ENCODE results near the gene NOL7. TPM values are rescaled to one million over a fixed set of nuclear protein-coding genes. Genes with fewer than 3 reads are reported as not detected.

The NOL7 gene
- total RNA-seq, result 54.5 TPM

DNA sequence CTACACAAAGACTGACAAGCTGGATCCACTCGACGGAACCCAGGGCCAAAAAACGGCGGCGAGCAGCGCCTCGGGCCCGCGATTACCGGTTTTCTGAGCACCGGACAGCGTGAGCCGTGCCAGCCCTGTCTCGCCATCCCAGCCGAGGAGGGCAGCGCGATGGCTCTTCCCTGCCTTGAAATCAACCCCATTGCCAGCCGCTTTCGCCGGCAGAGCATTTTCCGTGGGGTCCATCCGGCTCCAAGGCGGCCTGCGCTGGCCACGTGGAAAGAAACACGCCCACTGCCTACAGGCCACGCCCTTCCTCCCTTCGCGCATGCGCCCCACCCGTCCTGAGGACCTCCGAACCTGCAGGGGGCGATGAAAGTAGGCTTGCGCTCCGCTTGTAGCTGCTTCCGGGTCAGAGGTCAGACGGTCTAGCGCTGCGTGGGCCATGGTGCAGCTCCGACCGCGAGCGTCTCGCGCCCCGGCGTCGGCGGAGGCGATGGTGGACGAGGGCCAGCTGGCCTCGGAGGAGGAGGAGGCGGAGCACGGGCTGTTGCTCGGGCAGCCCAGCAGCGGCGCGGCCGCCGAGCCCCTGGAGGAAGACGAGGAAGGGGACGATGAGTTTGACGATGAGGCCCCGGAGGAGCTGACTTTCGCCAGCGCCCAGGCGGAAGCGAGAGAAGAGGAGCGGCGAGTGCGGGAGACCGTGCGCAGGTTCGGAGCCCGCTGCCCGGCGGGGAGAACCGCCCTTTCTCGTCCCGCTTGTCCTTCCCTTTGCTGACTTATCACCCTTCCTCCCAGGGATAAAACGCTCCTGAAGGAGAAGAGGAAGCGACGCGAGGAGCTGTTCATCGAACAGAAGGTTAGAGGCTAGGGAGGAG, at the start of gene NOL7:
Gene NOL7, plus strand, starts transcription at position 410 of the 866 bp plus-strand sequence. Its CDS starts 24 bp downstream, at position 434.
- DNase-seq (ENCODE audit: low spot score), result peak; percentile 98

DNA sequence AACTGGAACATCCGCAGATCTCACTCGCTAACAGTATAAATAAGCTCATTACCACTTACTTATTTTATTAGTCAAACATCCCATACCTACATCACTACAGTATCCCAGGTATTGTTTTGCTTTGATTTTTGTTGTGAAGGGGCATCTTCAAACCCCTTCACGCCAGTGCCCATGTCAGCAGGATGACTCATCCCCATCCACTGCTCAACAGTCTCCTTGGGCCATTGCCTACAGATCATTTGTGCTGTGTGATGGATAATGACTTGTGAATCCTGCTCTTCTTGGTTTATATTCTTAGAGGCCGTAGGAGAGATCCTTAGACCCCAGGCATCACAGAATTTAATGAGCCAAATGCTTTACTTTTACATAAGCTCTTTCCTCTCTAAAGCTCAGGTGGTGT, 49.2 kb upstream of the NOL7 start:
- no peak for DNase-seq (ENCODE audit: low spot score)

DNA sequence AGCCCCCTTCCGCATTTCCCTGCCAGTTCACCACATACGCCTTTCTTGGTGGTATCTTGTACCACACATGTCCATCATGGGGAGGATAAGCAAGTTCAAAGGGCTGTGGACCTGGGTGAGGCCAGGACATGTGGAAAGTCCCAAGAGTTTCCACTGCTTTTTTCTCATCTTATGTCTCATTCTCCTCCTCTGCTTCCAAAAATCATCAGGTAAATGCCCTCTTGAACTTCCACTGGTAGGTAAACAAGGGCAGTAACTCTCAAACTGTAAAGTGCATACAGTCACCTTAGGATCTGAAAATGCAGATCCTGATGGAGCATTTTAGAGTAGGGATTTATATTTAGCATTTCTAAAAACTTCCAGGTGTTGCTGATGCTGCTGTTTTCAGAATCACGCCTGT, 48.6 kb upstream of the NOL7 start:
- DNase-seq (ENCODE audit: low spot score), result no peak

DNA sequence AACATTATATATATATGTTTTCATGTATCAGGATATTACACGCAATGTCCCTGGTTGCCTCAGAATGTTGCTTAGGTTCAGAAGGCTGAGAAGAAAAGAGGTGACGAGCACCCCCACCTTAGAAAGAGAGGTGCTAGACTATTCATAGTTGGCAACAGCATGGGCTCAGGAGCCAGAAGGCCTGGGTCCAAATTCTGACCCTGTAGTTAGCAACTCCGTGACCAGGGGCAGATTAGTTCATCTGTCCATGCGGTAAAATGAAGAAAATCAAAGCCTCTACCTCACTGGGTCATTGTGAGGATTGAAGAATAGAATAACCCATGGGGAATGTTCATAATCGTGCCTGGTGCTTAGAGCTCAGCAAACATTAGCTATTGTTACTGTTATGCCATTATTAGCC, 46.2 kb upstream of the NOL7 start:
- no peak for DNase-seq (ENCODE audit: low spot score)

DNA sequence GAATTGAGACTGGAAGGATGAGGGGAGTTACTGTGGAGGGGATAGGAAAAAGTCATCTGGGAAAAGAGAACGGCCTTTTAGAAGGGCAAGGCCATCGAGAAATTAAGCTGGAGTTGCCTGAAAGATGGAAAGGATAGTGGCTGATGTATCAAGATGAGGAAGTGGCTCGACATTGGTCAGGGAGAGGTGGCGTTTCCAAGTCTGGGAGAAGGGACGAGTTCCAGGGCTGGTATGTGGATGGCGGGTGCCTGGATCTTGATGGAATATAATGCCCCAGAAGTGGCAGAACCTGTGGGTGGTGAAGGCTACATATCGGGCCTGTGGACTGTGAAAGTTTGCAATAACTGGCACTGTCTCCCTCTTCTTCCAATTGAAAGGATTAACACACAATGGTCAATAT, 42.9 kb upstream of the NOL7 start:
- DNase-seq (ENCODE audit: low spot score), result no peak

DNA sequence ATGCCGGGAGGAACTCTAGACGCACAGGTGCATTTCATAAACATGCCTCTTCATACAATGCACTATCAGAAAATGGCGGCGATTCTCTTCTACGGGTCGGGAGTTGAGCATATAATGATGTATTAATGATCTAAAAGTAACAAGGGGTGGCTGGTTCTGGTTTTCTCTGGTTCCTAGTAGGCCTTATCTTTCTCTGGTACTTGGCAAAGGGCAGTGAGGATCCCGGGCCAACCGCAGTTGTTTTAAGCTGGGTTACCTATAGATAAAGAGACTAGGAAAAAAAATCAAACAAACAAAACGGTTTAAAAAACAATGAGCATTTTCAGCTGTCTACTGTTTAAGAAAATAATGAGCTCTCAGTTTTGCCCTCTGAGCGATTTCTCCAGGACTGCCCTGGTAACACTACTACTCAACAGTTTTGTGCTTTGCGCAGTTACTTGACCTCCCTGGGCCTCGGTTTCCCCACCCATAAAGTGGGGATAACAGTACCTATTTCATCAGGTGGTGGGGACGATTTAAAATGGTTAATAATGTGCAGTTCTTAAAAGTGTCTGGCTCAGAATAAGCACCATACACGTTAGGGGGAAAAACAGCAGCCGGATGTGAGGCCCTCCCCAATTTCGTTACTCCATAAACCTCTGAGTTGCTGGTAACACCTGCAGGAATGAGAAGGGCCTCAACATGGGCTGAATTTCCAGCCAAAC, 42.0 kb upstream of the NOL7 start:
- DNase-seq (ENCODE audit: low spot score), result no peak

DNA sequence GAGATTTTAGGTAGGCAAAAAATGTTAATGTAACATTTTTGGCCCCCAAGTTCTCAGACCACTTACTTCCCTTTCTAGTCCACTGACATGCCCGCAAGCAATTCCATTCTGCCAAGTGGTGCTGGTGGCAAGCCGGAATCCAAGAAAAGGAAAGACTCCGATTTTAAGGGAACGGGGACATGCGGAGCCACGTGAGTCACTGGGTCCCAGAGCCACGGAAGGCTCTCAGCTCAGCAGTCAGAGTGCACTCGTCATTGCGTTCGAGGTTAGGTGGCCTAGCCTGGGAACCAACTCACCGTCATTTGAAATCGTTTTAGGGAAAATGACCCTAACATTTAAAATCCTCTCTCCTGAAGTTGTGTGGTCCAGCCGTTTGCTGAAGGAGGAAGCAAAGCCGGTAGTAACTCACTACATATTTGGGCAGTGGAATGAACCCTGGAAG, 41.4 kb upstream of the NOL7 start:
- DNase-seq (ENCODE audit: low spot score), result peak; percentile 30

DNA sequence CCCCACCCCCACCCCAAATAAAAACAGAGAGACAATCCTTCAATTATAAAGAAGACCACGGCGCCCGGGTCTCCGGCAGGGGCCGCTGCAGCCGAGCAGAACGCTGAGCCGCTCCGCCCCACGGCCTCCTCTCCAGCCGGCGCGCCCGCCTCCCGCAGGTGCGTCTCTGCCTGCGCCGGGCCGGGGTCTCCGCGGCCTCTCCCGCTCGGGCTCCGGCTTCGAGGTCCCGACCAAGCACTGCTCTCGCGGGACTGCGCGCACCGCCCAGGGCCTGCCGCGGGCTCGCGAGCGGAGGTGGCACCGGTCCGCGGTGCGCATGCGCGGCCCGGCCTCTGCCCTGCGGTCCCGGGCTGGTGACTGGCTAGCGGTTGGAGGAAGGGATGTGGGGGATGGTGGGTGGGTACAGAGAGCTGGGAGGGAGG, 41.0 kb upstream of the NOL7 start:
- peak; percentile 93 for DNase-seq (ENCODE audit: low spot score)

DNA sequence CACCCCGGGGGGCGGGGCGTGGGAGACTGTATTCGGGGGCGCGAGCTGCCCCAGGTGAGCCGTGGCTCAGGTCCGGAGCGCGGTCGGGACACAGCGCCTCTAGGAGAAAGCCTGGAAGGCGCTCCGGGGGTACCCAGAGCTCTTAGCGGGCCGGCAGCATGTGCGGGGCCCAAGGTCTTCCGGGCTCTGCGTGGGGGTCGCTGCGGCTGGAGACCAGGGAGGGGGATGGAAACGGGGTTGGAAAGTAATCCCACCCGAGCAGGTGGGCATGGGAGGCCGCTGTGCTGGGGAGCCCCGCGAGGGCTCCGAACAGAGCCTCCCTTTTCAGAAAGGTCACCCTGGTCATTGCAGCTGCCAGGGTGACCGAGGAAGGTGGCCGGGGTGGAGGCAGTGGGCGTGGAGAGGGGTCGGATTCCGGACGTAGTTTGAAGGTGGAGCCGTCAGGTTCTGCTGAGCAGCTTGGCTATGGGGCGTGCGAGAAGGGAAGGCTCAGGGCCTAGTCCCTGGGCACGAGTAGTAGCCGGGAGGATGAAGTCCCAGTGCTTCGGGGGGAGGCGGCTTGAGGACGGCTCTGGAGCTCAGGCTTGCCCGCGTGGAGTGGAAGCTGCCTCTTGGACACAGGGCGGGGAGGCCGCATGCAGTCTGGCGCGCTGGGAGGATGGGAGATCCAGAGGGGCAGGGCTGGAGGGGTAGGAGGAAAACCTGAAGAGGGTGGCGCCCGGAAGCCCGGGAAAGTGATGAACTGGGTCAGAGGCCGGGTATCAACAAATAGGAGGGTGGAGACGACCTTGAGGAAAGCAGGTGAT, 40.4 kb upstream of the NOL7 start, which contains the start of gene SIRT5:
Gene SIRT5, plus strand, starts transcription at position 31 of the 806 bp plus-strand sequence. CDS start 9,510 bp downstream, outside the sequence.
- DNase-seq (ENCODE audit: low spot score), result peak; percentile 89

DNA sequence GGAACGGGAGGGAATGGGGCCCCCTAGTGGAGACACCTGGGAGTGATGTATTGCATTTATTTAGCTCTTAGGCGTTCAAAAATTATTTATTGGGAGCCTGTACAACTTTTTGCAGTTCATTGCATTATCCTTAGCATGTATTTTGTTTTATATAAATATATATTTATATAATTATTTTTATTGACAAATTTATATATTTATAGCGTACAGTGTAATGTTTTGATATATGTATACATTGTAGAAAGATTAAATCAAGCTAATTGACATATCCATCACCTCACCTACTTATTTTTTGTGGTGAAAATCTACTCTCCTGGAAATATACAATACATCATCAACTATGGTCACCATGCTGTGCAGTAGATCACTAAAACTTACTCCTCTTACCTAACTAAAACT, 39.8 kb upstream of the NOL7 start:
- DNase-seq (ENCODE audit: low spot score), result no peak

DNA sequence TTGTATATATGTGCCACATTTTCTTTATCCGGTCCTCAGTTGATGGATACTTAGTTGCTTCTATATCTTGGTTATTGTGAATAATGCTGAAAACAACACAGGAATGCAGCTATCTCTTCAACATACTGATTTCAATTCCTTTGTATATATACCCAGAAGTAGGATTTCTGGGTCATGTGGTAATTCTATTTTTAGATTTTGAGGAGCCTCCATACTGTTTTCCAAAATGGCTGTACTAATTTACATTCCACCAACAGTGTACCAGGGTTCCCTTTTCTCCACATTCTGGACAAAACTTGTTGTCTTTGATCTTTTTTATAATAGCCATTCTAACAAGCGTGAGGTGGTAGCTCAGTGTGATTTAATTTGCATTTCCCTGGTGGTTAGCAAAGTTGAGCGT, 39.1 kb upstream of the NOL7 start:
- DNase-seq (ENCODE audit: low spot score), result no peak

DNA sequence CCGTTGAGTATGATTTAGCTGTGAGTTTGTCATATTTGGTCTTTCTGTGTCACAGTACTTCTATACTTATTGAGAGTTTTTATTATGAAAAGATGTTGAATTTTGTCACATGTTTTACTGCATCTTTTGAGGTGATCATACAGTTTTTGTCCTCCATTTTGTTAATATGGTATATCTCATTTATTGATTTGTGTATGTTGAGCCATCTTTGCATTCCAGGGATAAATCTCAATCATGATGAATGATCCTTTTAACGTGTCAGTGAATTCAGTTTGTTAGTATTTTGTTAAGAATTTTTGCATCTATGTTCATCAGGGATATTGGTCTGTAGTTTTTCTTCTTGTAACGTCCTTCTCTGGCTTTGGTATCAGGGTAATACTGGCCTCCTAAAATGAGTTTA, 37.2 kb upstream of the NOL7 start:
- no peak for DNase-seq (ENCODE audit: low spot score)

DNA sequence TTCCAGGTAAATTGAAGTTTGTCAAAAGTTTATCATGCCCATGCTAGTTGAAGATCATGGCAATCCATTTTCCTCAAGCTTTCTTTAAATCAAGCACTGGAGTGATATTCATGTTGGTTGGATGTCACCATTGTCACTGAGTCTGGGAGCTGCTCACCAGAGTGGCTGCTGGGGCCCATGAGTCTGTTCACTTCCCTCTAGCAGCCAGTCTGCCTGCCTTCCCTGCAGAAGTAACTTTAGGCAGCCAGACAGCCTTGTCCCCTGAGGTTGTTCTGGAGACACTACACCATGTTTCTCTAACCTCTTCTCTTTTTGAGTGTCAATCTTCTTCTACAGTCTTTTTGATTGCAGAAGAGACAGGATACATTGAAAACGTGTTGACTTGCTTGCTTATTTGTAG, 35.2 kb upstream of the NOL7 start:
- DNase-seq (ENCODE audit: low spot score), result no peak

DNA sequence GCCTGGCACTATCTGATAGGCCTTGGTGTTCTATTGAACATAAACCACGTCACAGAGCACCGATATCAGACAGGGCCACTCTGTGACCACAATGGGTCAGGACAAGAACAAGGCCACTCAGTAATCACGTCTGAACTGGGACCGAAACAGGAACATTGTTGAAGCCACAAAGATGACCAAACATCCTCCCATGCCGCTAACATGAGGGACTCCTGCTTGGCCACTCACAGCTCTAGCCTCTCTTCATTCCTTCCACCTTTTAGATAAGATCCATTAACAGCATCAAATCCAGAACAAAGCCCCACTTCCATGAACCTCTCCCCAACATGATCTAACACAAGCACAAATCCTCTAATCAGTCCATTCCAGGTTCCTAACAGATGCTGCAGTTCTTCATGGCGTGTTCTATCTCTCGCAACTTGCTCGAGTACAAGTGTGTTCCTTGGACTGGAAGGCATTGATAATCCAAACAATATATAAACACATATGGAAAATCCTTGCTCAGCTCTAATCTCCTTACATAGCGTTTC, 33.4 kb upstream of the NOL7 start:
- no peak for DNase-seq (ENCODE audit: low spot score)

DNA sequence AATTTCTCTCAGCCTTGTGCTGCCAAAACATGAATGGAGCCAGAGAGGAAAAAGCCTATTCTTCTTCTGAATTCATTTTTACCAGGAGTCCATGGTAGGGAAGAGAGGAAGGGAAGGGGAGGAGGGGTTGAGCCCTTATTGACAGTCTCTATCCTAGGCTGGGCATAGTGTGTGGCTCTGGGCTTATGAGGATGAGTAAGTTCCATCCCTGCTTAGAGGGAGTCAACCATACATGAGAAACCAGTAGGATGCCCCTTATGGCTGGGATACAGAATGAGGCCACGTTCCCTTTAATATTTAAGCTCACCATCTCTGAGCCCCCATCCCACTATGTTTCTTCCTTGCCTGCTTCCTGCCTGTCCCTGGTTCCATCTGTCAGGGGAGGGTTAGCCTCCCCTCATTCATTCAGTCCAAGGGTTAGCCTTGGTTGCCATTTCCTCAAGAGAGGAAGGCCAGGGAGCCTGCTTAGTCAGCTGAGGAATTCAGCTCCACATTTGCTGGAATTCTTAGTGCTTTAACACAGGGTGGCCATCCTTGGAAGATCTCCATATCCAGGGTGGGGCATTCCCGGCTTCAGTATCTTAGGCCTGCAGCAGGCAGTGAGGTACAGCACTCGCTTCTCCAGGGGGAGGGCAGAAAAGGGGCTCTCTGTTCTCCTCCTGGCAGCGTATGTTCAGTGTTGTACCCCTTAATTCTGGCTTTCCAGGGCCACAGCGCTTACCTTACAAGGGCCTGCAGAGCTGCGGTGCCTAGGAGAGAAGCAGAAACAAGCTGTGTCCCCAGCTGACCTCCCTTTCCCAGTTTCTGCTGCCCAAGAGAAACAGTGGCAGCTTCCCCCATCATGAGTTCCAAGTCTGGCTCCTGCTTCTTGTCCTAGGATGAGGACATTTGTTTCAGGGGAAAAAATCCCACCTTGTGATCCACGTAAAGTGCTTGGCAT, 28.3 kb upstream of the NOL7 start:
- no peak for DNase-seq (ENCODE audit: low spot score)

DNA sequence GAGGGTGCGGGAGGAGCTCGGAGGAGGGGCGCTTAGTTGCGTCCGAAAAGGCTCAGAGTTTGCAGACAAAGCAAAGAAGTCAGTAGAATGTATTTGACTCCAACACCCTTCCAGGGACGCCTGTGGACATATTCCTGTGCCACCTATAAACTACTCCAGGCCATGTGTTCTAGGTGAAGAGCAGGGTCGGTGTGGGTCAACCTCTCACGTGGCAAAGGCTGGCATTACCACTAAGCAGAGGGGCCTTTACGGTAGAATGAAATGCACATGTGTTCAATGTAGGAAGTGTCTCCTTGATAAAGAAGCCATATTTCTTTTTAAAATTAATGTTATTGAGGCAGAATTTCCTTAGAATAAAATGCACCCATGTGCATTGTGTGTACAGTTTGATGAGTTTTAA, 25.3 kb upstream of the NOL7 start:
- DNase-seq (ENCODE audit: low spot score), result no peak

DNA sequence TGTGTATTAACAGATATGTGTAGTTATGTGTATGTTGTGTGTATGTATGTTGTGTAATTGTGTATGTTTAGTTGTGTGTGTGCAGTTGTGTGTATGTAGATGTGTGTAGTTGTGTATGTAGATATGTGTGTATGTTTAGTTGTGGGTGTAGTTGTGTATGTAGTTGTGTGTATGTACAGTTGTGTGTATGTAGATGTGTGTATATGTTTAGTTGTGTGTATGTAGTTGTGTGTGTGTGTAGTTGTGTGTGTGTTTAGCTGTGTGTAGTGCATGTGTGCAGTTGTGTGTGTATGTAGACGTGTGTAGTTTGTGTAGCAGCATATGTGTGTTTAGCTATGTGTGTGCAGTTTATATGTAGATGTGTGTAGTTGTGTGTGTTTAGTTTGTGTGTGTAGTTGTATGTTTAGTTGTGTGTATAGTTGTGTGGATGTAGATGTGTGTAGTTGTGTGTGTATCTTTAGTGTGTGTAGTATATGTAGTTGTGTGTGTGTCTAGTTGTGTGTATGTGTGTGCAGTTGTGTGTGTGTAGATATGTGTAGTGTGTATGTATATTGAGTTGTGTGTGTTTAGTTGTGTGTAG, 24.5 kb upstream of the NOL7 start:
- no peak for DNase-seq (ENCODE audit: low spot score)

DNA sequence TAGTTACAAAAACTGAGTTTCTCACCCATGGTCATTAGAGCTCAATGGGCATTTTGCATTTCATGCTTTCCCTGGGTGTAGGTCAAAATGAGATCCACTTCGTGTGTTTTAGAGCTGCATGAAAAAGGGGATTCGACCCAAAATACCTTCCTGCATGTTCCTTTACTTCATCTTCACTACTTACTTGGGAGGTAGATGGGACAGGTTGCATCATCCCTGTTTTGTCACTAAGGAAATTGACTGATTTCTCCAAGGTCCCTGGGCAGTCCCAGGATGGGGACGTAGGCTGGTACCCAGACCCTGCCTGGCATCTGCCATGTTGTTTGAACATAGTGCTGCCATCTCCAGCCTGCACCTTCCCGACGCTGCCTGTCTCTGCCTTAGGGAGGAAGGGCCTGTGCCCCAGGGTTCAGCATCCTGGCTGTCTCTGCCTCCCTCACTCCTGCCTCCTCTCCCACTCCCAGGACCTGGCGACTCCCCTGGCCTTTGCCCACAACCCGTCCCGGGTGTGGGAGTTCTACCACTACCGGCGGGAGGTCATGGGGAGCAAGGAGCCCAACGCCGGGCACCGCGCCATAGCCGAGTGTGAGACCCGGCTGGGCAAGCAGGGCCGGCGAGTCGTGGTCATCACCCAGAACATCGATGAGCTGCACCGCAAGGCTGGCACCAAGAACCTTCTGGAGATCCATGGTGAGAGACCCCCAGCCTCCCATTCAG, 23.8 kb upstream of the NOL7 start:
- DNase-seq (ENCODE audit: low spot score), result no peak

DNA sequence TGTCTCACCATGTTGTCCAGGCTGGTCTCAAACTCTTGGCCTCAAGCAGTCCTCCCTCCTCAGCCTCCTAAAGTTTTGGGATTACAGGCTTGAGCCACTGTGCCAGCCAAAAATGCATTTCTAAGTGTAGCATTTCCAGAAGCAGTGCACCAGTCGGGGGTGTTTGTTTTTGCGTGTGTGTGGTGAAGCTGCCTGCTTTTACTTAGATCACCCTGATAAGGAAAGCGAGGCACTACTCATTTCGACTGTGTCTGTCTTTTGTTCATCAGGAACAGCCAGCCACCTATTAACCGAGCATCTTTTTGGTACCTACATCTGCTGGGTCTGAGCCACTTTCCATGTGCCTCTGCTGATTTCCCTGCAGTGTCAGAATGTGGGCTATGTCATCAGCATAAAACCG, 22.0 kb upstream of the NOL7 start:
- DNase-seq (ENCODE audit: low spot score), result no peak

DNA sequence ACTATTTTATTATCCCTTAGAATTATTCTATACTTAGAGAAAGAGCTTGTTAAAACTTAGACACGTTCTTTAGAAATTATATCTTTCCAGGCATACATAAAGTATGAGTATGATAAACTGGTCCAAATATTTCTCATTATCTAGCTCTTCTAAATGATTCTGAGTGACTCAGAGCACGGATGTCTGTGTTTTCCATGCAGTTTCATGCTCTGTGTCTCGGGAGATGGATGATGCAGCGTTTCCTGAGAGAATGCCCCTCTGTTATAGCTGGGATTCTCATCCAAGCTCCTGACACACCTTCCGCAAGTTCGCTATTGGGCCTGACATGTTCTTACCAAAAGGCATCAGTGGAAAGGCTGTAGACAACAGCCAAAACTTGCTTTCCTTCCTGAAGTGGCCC, 21.4 kb upstream of the NOL7 start:
- DNase-seq (ENCODE audit: low spot score), result no peak

Data from mucosa of gallbladder (tissue), 1 donor.